HG02642 (cell line): ENCODE data around the gene CEP164.
"Not testable (repeated sequence)": the region's sequence is repeated elsewhere in the genome, so short reads cannot be mapped to it uniquely, and the experiment has no call there.

Experiments
- ATAC-seq: cut with Tn5 transposase; IDR thresholded peaks from one replicate; pipeline ENCODE4 v1.9.1; 2021; ENCODE audit warnings: mild to moderate bottlenecking; ENCODE audit not compliant: unreplicated experiment, poor library complexity

CEP164 gene

DNA sequence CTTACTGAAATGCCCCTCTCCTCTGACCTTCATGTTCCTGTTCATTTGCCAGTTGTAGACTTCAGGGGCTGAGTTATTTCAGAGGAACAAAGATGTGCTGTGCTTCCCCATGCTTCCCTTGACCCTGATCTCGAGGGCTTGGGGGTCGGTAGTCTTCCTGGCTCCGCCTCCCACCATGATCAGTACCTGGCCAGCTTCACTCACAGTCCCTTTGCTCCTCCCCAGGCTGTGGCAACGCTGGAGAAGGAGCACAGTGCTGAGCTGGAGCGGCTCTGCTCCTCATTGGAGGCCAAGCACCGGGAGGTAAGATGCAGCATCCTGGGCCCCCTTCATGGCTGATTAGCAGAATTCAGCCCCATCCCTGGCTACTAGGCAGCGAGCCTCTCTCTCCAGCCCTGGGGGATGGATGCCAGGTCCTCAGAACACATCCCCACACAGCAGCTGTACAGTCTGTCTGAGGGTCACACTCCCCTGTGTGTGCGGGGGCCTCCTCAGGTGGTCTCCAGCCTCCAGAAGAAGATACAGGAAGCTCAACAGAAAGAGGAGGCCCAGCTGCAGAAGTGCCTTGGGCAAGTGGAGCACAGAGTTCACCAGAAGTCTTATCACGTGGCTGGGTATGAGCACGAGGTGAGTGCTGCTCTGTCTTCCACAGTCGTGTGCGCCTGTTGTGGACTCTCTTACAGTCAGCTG, 64.5 kb downstream of the CEP164 start:
- ATAC-seq, result no peak

- ATAC-seq, result no peak
Measured at GRCh38 chr11:117392979-117393378, 65.3 kb downstream of the CEP164 start.

- no peak for ATAC-seq
Measured at GRCh38 chr11:117394221-117394925, 66.7 kb downstream of the CEP164 start.

- no peak for ATAC-seq
Measured at GRCh38 chr11:117395476-117395875, 67.8 kb downstream of the CEP164 start.

DNA sequence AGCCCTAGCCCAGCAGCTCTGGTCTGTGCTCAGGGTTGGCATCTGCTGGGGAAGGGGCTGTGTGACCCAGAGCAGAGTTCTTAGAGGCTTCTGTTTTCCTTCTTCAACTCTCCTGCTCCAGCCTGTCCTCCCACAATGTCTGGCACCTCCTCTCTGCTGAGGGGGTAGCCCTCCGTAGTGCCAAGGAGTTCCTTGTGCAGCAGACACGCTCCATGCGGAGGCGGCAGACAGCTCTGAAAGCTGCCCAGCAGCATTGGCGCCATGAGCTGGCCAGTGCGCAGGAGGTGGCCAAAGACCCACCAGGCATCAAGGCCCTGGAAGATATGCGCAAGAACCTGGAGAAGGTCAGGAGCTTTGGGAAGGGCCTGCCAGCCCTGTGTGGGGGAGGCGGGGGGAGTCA, 69.3 kb downstream of the CEP164 start:
- ATAC-seq, result no peak

DNA sequence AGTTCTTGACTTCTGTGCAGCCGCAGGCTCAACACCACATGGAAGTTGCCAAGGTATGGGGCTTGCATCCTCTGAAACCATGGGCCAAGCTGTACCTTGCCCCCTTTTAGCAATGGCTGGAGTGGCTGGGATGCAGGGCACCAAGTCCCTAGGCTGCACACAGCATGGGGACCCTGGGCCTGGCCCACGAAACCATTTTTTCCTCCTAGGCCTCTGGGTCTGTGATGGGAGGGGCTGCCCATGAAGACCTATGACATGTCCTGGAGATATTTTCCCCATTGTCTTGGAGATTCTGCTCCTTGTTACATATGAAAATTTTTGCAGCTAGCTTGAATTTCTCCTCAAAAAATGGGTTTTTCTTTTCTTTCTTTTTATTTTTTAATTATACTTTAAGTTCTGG, 71.0 kb downstream of the CEP164 start:
- not testable (repeated sequence) for ATAC-seq

- ATAC-seq, result not testable (repeated sequence)
Measured at GRCh38 chr11:117399100-117399840, 71.6 kb downstream of the CEP164 start.

- not testable (repeated sequence) for ATAC-seq
Measured at GRCh38 chr11:117405898-117406297, 78.2 kb downstream of the CEP164 start.

DNA sequence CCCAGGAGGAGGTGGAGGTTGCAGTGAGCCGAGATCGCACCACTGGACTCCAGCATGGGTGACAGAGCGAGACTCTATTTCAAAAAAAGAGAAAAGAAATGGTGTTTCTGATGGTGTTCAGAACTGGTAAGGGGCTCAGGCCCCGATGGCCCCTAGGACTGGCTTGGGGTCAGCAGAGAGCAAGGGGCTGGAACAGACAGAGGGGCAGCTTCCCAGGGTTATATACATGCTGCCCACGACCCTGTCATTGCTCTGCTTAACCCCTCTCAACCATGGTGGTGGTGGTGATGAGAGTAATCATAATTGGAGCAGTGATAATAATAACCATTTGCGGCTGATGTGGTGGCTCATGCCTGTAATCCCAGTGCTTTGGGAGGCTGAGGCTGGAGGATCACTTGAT, 79.4 kb downstream of the CEP164 start:
- no peak for ATAC-seq

DNA sequence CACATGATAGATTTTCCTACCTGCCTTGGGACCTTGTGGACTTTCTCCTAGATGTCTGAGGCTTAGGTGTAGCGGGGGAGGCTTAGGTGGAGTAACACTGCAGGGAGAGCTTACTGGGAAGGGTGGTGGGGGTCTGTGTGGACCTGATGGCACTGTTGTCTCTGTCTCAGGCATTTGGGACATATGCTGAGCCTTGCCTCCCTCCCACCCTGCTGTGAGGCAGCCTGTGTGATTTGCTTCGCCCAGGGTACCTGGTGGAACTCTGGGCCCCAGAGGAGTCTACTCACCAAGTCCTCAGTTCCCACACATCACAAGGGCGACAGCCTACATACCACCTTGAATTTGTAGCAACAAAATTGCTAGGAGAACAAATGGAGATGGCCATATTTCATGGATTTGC, 80.7 kb downstream of the CEP164 start:
- no peak for ATAC-seq

GRCh38 chr11:117409511-117409910, 81.9 kb downstream of the CEP164 start:
- no peak for ATAC-seq

GRCh38 chr11:117410238-117410637, 82.6 kb downstream of the CEP164 start:
- no peak for ATAC-seq

DNA sequence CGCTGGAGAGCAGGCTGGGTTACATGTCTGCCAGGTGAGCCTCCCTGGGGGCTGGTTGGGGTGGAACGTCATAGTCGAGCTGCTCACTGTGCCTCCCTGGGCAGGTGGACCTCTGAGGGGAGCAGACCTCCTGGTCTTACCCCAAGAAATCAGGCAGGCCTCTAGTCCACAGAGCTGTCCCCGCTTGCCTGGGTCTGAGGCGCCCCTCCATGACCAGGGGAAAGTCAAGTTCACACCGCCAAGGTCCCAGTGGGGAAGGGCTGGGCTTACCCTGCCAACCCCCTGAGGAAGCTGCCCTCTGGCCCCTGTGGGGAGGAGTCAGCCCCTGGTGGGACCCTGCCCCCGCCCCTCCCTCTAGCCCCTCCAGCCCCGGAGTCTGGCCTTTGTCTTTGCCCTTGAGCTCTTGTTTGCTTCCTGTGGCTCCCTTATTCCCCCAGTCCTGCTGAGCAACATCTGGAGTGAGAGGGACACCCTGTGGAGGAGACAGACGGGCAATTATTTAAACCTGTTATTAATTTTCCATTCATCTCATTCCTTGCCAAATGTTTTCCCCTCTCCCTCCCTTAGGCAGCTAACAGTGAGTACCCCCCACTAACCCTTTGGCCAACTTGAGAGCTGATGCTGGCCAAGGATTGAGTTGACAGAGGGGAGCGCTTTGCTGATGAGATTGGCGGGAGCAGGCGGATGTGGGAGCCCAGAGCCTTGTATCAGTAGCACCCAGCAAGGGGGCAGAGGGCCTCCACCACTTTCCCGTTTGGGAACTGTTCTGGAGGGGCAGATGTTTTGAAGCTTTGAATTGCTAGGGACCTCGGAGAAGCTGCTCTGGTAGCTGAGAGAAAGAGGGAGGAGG, 83.4 kb downstream of the CEP164 start:
- no peak for ATAC-seq

DNA sequence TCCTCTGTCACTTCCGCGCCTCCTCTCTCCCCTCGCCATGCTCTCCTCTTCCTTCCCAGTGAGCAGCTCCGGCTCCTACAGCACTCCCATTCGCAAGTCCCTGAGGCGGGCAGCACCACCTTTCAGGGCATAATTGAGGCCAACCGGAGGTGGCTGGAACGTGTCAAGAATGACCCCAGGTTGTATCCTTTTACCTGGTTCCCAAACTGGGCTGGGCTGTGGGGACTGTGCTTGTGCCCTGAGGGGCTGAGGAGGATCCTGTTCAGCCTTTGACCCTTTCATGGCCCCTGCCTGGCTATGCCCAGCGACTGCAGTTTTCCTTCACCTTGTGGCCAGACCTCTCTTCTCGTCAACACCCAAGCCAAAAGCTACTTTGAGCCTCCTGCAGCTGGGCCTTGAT, 84.1 kb downstream of the CEP164 start:
- no peak for ATAC-seq

- ATAC-seq, result no peak
Measured at GRCh38 chr11:117412176-117412575, 84.5 kb downstream of the CEP164 start.

DNA sequence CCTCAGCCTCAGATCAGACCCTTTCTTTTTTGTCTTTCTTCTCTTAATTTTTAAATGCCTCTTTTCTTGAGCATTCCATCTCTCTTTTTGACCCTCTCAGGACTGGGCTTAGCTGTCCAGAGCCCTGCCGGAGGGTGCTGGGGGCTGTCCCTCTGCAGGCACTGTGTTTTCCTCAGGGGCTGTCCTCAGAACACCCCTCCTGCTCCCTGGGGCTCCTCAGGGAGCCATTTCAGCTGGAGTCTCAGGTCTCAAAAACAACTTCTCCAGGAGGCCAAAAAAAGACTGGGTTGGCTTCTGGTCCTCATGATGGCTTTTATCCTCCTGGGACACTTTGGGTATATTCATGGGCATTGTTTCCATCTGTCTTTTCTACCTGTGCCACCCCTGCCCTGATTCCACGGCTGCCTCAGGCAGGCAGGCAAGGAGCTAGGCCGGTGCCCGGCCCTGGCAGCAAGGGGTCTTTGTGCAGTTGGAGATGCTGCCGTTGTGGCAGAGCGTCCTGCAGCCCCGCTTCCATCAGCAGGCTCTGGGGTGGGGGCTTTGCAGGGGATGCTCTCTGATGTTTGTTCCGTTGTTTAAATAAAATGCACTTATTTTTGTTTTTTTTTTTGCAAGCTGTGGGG, 85.1 kb downstream of the CEP164 start:
- ATAC-seq, result no peak

DNA sequence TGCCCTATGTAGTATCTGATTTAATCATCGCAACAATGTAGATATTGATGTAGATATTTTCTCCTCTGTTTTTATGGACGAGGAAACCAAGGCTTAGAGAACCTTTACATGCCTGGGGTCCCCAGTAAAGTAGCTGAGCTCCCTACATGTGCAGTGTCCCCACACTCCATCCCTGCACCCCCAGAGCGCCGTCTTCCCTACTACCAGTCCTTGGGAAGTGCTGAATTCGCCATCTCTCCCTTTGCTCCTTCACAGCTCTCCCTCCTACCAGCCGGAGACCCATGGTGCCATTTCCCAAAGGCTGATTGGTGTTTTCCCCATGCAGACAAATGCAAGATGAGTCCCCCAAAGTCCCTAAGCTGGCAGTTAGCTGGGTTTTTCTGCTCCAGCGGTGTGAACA, 86.0 kb downstream of the CEP164 start:
- ATAC-seq, result no peak

- no peak for ATAC-seq
Measured at GRCh38 chr11:117414724-117415123, 87.1 kb downstream of the CEP164 start.

DNA sequence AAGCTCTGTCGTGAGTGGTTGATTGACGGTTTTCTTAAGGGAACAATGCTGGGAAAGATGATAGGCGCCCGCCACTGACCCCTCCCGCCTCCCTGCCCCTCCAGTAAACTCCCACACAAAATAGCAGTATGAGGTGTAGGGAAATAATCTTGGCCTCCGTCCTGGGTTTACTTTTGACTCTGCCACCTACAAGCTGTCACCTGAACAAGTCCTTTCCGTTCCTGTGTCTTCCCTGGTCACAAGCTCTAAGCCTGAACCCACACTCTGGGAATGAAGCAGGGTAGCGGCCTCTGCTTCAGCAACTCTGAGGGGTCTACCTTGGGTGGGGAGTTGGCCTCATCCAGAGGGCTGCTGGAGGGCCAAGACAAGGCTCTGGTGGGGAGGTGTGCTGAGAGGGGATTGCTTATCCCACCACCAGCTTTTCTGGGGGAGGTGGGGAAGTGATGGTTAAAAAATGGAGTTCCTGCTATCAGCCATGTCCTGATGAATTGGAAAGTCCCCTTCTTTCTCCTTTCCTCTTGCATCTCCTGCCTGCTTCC, 87.8 kb downstream of the CEP164 start:
- ATAC-seq, result no peak

DNA sequence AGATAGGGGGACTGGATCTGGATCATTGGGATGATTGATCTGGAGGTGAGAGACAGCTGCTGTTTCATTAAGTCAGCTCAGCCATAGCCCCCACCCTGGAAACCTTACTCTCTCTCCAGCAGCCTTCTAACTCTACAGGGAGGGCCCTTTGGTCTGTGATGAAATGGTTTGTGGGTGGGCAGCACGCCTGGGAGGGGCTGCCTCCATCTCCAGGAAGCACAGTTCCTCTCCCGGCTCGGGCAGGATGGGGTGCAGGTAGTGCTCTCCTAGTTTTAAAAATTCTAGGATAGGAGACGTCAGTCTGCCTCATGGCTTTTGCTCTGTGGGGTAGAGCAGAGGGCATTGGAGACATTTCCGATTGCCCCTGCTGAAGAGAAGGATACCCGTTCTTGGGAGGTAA, 89.7 kb downstream of the CEP164 start:
- ATAC-seq, result no peak
